Measurements from ENCODE around the gene RALGPS1.

RALGPS1 gene

GRCh38 chr9:127066851-127067136 lies 152.2 kb downstream of the RALGPS1 start:
- DNase-seq (ENCODE audit: low read depth), result peak; percentile 76
- H3K4me3 ChIP-seq (ENCODE audit: low read length), result no peak overlapping the region
- TF ChIP-seq, protein P1, sequence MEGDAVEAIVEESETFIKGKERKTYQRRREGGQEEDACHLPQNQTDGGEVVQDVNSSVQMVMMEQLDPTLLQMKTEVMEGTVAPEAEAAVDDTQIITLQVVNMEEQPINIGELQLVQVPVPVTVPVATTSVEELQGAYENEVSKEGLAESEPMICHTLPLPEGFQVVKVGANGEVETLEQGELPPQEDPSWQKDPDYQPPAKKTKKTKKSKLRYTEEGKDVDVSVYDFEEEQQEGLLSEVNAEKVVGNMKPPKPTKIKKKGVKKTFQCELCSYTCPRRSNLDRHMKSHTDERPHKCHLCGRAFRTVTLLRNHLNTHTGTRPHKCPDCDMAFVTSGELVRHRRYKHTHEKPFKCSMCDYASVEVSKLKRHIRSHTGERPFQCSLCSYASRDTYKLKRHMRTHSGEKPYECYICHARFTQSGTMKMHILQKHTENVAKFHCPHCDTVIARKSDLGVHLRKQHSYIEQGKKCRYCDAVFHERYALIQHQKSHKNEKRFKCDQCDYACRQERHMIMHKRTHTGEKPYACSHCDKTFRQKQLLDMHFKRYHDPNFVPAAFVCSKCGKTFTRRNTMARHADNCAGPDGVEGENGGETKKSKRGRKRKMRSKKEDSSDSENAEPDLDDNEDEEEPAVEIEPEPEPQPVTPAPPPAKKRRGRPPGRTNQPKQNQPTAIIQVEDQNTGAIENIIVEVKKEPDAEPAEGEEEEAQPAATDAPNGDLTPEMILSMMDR (conservative IDR thresholded peaks at IDR 0.05; ENCODE audit: low read length), result no peak

GRCh38 chr9:127067603-127068220 lies 153.1 kb downstream of the RALGPS1 start:
- no peak overlapping the region for H3K4me3 ChIP-seq (ENCODE audit: low read length)
- TF ChIP-seq, protein P1 (conservative IDR thresholded peaks at IDR 0.05; ENCODE audit: low read length), result no peak
- no peak for DNase-seq (ENCODE audit: low read depth)

GRCh38 chr9:127074561-127075548 lies 160.3 kb downstream of the RALGPS1 start:
- TF ChIP-seq, protein P1 (conservative IDR thresholded peaks at IDR 0.05; ENCODE audit: low read length), result no peak
- no peak for DNase-seq (ENCODE audit: low read depth)
- H3K4me3 ChIP-seq (ENCODE audit: low read length), result no peak overlapping the region

- no peak overlapping the region for H3K4me3 ChIP-seq (ENCODE audit: low read length)
- TF ChIP-seq, protein P1 (conservative IDR thresholded peaks at IDR 0.05; ENCODE audit: low read length), result no peak
- no peak for DNase-seq (ENCODE audit: low read depth)
These were observed 161.2 kb downstream of the RALGPS1 start for GRCh38 chr9:127075624-127076372.

GRCh38 chr9:127076860-127077643 lies 162.5 kb downstream of the RALGPS1 start:
- H3K4me3 ChIP-seq (ENCODE audit: low read length), result no peak overlapping the region
- no peak for DNase-seq (ENCODE audit: low read depth)
- TF ChIP-seq, protein P1 (conservative IDR thresholded peaks at IDR 0.05; ENCODE audit: low read length), result no peak

DNA sequence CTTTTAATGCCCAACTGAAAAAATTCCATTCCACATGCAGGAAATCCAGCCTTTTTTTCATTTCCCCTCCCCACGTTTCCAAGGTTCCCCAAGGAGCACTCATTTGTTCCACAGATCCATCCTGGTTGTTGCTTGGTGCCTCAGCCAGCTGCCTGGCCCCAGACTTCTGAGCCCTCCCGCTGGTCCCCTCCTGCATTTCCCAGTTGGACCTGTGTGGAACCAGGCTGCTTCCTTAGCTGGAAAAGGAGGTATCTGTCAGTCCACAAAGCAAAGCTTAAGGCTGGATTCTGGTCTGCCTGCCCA lies 163.0 kb downstream of the RALGPS1 start:
- H3K4me3 ChIP-seq (ENCODE audit: low read length), result no peak overlapping the region
- TF ChIP-seq, protein P1 (conservative IDR thresholded peaks at IDR 0.05; ENCODE audit: low read length), result no peak
- DNase-seq (ENCODE audit: low read depth), result no peak
